HEK293T (cell line): ENCODE results near the gene FUT8.

Experiments
- ARNT ChIP-seq: fragments of 450-650 bp; IDR thresholded peaks from 2 replicates; pipeline ENCODE4 v1.6.1; 2017; ENCODE audit warnings: mild to moderate bottlenecking
- BHLHE40 ChIP-seq: fragments of 450-650 bp; IDR thresholded peaks from 2 replicates; pipeline ENCODE4 v1.6.1; 2016; ENCODE audit warnings: mild to moderate bottlenecking, moderate library complexity, borderline replicate concordance
- ELF4 ChIP-seq: fragments of 450-650 bp; IDR thresholded peaks from 2 replicates; pipeline ENCODE4 v1.6.1; 2017; ENCODE audit warnings: antibody characterized with exemption
- FOXA1 ChIP-seq: fragments of 450-650 bp; IDR thresholded peaks from 2 replicates; pipeline ENCODE4 v1.6.1; 2016; ENCODE audit warnings: mild to moderate bottlenecking
- FOXK2 ChIP-seq: fragments of 450-650 bp; IDR thresholded peaks from 2 replicates; pipeline ENCODE4 v1.6.1; 2016; ENCODE audit warnings: mild to moderate bottlenecking
- FOXM1 ChIP-seq: fragments of 450-650 bp; IDR thresholded peaks from 2 replicates; pipeline ENCODE4 v1.6.1; 2017; ENCODE audit warnings: mild to moderate bottlenecking, borderline replicate concordance
- HDGF ChIP-seq: fragments of 450-650 bp; IDR thresholded peaks from 2 replicates; pipeline ENCODE4 v1.6.1; 2017; ENCODE audit warnings: antibody characterized with exemption, borderline replicate concordance
- NFRKB ChIP-seq: fragments of 450-650 bp; IDR thresholded peaks from 2 replicates; pipeline ENCODE4 v1.6.1; 2016; ENCODE audit warnings: mild to moderate bottlenecking, moderate library complexity
- PKNOX1 ChIP-seq: fragments of 450-650 bp; IDR thresholded peaks from 2 replicates; pipeline ENCODE4 v1.6.1; 2016
- SP1 ChIP-seq: fragments of 450-650 bp; IDR thresholded peaks from 2 replicates; pipeline ENCODE4 v1.6.1; 2017
- SUZ12 ChIP-seq: fragments of 450-650 bp; IDR thresholded peaks from 2 replicates; pipeline ENCODE4 v1.6.1; 2016; ENCODE audit warnings: mild to moderate bottlenecking
- ZNF384 ChIP-seq: fragments of 450-650 bp; IDR thresholded peaks from 2 replicates; pipeline ENCODE4 v1.6.1; 2016

- TF ChIP-seq FOXK2 (no peak), SUZ12 (no peak), FOXM1 (no peak), ARNT (no peak), FOXA1 (no peak), SP1 (no peak), HDGF (no peak), ELF4 (no peak), PKNOX1 (no peak), NFRKB (no peak), BHLHE40 (no peak), ZNF384 (no peak)
These were observed 148.0 kb downstream of the FUT8 start for GRCh38 chr14:65560340-65561027.
